ENCODE data around the gene ULK4. TPM values are rescaled to one million over a fixed set of nuclear protein-coding genes. Genes with fewer than 3 reads are reported as not detected.

The ULK4 gene
- total and polyA plus RNA-seq, 2 of the 8 experiments (the other 6 are each of a cell fraction or from before 2014, with no cell fraction given), result 3.0 to 10.8 TPM

DNA sequence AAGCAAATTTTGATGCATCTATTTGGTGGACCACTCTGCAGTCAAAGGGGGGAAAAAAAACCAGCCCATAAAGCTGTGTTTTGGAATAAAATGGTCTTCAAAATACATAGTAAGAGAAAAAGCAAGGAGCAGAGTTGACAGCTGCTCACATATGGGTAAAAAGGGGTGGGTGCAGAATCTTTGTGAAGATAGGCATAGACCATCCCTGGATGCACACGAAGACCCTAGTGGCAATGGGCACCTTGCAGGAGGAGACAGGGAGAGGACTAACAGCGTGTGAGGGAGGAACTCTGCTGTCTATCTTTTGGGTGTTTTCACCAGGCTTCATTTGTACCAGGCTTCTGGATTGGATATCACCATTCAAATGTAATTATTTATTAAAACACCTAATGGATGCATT, 718.7 kb downstream of the ULK4 start:
- Histone ChIP-seq H3K9me3 (ENCODE audit: insufficient read depth in 2 of 2, low read depth in 1 of 2, low read length in 1 of 2) (no peaks in the 10 kb centered on the region), H3K4me3 (ENCODE audit: extremely low read depth in 1 of 4, insufficient read depth in 2 of 4, low read depth in 3 of 4, low read length in 4 of 4) (no peak overlapping the region), H3K23me2 (ENCODE audit: low read depth, low read length) (no peaks in the 10 kb centered on the region), H2BK15ac (ENCODE audit: low read length) (no peak overlapping the region), H3K79me2 (ENCODE audit: control insufficient read depth in 1 of 2, insufficient read depth in 2 of 2, low read length in 2 of 2) (no peaks in the 10 kb centered on the region), H4K91ac (replicated peaks; ENCODE audit: insufficient read length, low read length) (no peak overlapping the region), H3K14ac (ENCODE audit: insufficient read length) (no peak overlapping the region), H2AK5ac (ENCODE audit: low read depth, low read length) (no peak overlapping the region), H3K18ac (ENCODE audit: extremely low read depth, low read length) (no peak overlapping the region), H2BK120ac (replicated peaks; ENCODE audit: low read depth, low read length) (no peak overlapping the region), H3K4me1 (replicated peaks in 1 of 4; ENCODE audit: control insufficient read depth in 3 of 4, insufficient read depth in 4 of 4, low read length in 3 of 4) (peaks cover 0 to 3% (median 0%) of the 10 kb centered on the region in 4 experiments; a peak in 2 of 7 replicates), H3K27me3 (replicated peaks in 1 of 4; ENCODE audit: control insufficient read depth in 3 of 4, extremely low read depth in 1 of 4, insufficient read depth in 3 of 4, low read length in 3 of 4) (no peaks in the 10 kb centered on the region), H3K23ac (ENCODE audit: insufficient read length) (no peak overlapping the region), H4K8ac (ENCODE audit: extremely low read depth, insufficient read depth, low read length) (no peak overlapping the region), H2AFZ (ENCODE audit: low read length) (no peak overlapping the region), H4K5ac (ENCODE audit: insufficient read length, low read depth, low read length) (no peak overlapping the region), H2BK20ac (ENCODE audit: low read length) (no peak overlapping the region), H4K20me1 (replicated peaks in 1 of 2; ENCODE audit: control insufficient read depth in 1 of 2, insufficient read depth in 2 of 2, low read length in 2 of 2) (peaks cover 2 to 5% of the 10 kb centered on the region in 2 experiments), H3K9ac (replicated peaks in 1 of 4; ENCODE audit: extremely low read depth in 1 of 4, low read depth in 3 of 4, low read length in 3 of 4) (no peak overlapping the region), H3K79me1 (ENCODE audit: low read depth, low read length) (no peaks in the 10 kb centered on the region), H2BK5ac (ENCODE audit: low read depth, low read length) (no peak overlapping the region), H3K4ac (replicated peaks; ENCODE audit: insufficient read length, low read depth, low read length) (no peak overlapping the region), H3K27ac (ENCODE audit: low read depth, low read length) (no peak overlapping the region), H3K56ac (replicated peaks; ENCODE audit: insufficient read length, low read depth, low read length) (no peak overlapping the region), H3K36me3 (ENCODE audit: control insufficient read depth in 2 of 4, insufficient read depth in 4 of 4, low read length in 3 of 4) (peaks cover 8 to 41% (median 14%) of the 10 kb centered on the region in 4 experiments), H2BK12ac (ENCODE audit: low read depth, low read length) (no peak overlapping the region), H3K4me2 (ENCODE audit: insufficient read depth in 1 of 2, low read depth in 2 of 2, low read length in 2 of 2) (no peak overlapping the region)
- FAIRE-seq, result no peak
- POLR2A ChIA-PET (ENCODE audit: partially characterized antibody), result interaction anchor here (1.1 to 2.8 kb wide), 6 partner anchors 15 to 165 kb away, joined by 3 to 9 read pairs (median 6); partner anchors contain the start of gene CTNNB1
- no peak for DNase-seq (ENCODE audit: low read depth in 1 of 2, low spot score in 2 of 2)
- WGBS, 2 experiments (ENCODE audit: extremely low coverage in 1 of 2, insufficient coverage in 1 of 2, insufficient read length in 1 of 2, insufficient replicate concordance in 2 of 2, low coverage in 1 of 2, low lambda C conversion rate in 2 of 2, missing lambda C conversion rate in 1 of 2), result 70% methylated on average over 2 of the region's 2 CpGs; no CpG with 5 or more reads in 1 of the 2 experiments
- CTCF ChIA-PET (ENCODE audit: partially characterized antibody), result interaction anchor here (1.0 to 1.9 kb wide), 2 partner anchors 659 to 664 kb away, joined by 3 to 7 read pairs; no protein-coding TSS in a partner anchor
- TF ChIP-seq KDM1A (IDR thresholded peaks at IDR 0.05; ENCODE audit: borderline replicate concordance, low read length) (no peak), SIN3A (conservative IDR thresholded peaks at IDR 0.05 in 1 of 2, IDR thresholded peaks at IDR 0.05 in 1 of 2; ENCODE audit: low read depth in 1 of 2, low read length in 2 of 2) (no peak), PHF8 (conservative IDR thresholded peaks at IDR 0.05; ENCODE audit: low read depth, low read length) (no peak), EP300 (IDR thresholded peaks at IDR 0.05; ENCODE audit: borderline replicate concordance in 1 of 2, low read depth in 2 of 2, low read length in 2 of 2) (no peak), CHD2 (IDR thresholded peaks at IDR 0.05; ENCODE audit: low read length) (no peak)

Measured in H1 (cell line).